IPS-18c (cell line): ENCODE data around the gene USP34.
"Not testable (repeated sequence)": the region's sequence is repeated elsewhere in the genome, so short reads cannot be mapped to it uniquely, and the experiment has no call there.

Experiments used
- H3K4me3 ChIP-seq: 2 replicates; pipeline ENCODE4 v1.7.0; 2013; ENCODE audit warnings: low read depth, mild to moderate bottlenecking, low read length, moderate library complexity; ENCODE audit not compliant: insufficient read depth
- H3K9me3 ChIP-seq: one replicate; pipeline ENCODE4 v1.6.1; 2013; ENCODE audit warnings: mild to moderate bottlenecking, low read length, moderate library complexity; ENCODE audit not compliant: control insufficient read depth, insufficient read depth

The USP34 gene

GRCh38 chr2:61175036-61175435 is 295.9 kb downstream of the USP34 start:
- no peak overlapping the region for H3K4me3 ChIP-seq

GRCh38 chr2:61173116-61173515 is 297.8 kb downstream of the USP34 start:
- Histone ChIP-seq H3K4me3 (no peak overlapping the region), H3K9me3 (no peaks in the 10 kb centered on the region)

More at GRCh38 chr2:61175036-61175435, 295.9 kb downstream of the USP34 start:
- no peaks in the 10 kb centered on the region for H3K9me3 ChIP-seq

GRCh38 chr2:61172671-61173070 is 298.2 kb downstream of the USP34 start:
- Histone ChIP-seq H3K4me3 (no peak overlapping the region), H3K9me3 (no peaks in the 10 kb centered on the region)

- no peak overlapping the region for H3K4me3 ChIP-seq
- H3K9me3 ChIP-seq: no peaks in the 10 kb centered on the region
These were observed 303.3 kb downstream of the USP34 start for GRCh38 chr2:61167579-61167978.

- Histone ChIP-seq H3K4me3 (no peak overlapping the region), H3K9me3 (no peaks in the 10 kb centered on the region)
These were observed 304.9 kb downstream of the USP34 start for GRCh38 chr2:61165946-61166345.

GRCh38 chr2:61165082-61165481 is 305.8 kb downstream of the USP34 start:
- H3K9me3 ChIP-seq, H3K4me3 ChIP-seq: not testable (repeated sequence)

- Histone ChIP-seq H3K9me3 (no peaks in the 10 kb centered on the region), H3K4me3 (no peak overlapping the region)
These were observed 308.2 kb downstream of the USP34 start for GRCh38 chr2:61162721-61163120.

GRCh38 chr2:61161888-61162287 is 309.0 kb downstream of the USP34 start, which contains the start of gene C2orf74:
C2orf74 (plus strand) TSS chr2:61162188; CDS start chr2:61162515, 327 bp downstream.
- H3K9me3 ChIP-seq: no peaks in the 10 kb centered on the region

GRCh38 chr2:61158356-61158955 is 312.4 kb downstream of the USP34 start:
- no peak overlapping the region for H3K4me3 ChIP-seq
- H3K9me3 ChIP-seq: no peaks in the 10 kb centered on the region

More at GRCh38 chr2:61161888-61162287, 309.0 kb downstream of the USP34 start, which contains the start of gene C2orf74:
- H3K4me3 ChIP-seq: no peak within 1 kb of the TSS

GRCh38 chr2:61157371-61158003 is 313.4 kb downstream of the USP34 start:
- no peak overlapping the region for H3K4me3 ChIP-seq
- H3K9me3 ChIP-seq: no peaks in the 10 kb centered on the region

- peaks cover 4% of the 10 kb centered on the region for H3K9me3 ChIP-seq
- no peak overlapping the region for H3K4me3 ChIP-seq
These were observed 319.5 kb downstream of the USP34 start for GRCh38 chr2:61151436-61151835.

- peaks cover 4% of the 10 kb centered on the region for H3K9me3 ChIP-seq
- no peak overlapping the region for H3K4me3 ChIP-seq
These were observed 321.8 kb downstream of the USP34 start for GRCh38 chr2:61149074-61149473.

GRCh38 chr2:61148091-61148490 is 322.8 kb downstream of the USP34 start:
- not testable (repeated sequence) for H3K9me3 ChIP-seq, H3K4me3 ChIP-seq

- Histone ChIP-seq H3K9me3 (peaks cover 4% of the 10 kb centered on the region), H3K4me3 (no peak overlapping the region)
These were observed 324.9 kb downstream of the USP34 start for GRCh38 chr2:61145990-61146389.

GRCh38 chr2:61144697-61145268 is 326.1 kb downstream of the USP34 start:
- H3K9me3 ChIP-seq: peaks cover 2% of the 10 kb centered on the region
- peak overlapping the region; percentile 50 for H3K4me3 ChIP-seq

- Histone ChIP-seq H3K9me3 (no peaks in the 10 kb centered on the region), H3K4me3 (no peak overlapping the region)
These were observed 329.7 kb downstream of the USP34 start for GRCh38 chr2:61141151-61141550.

- H3K4me3 ChIP-seq: no peak overlapping the region
- no peaks in the 10 kb centered on the region for H3K9me3 ChIP-seq
These were observed 332.0 kb downstream of the USP34 start for GRCh38 chr2:61138859-61139258.
